ENCODE results near the gene CAMKK1. TPM values are rescaled to one million over a fixed set of nuclear protein-coding genes. Genes with fewer than 3 reads are reported as not detected.

The CAMKK1 gene
- total RNA-seq, 2 experiments from 2014 or later: 6.7 to 6.9 TPM

GRCh38 chr17:3875317-3875716 lies 17.5 kb downstream of the CAMKK1 start:
- ATAC-seq (no peak), DNase-seq (no peak)
- POLR2A ChIA-PET: no interaction called here
- CTCF ChIA-PET: no interaction called here
- peaks cover 5% of the 10 kb centered on the region for H3K4me1 Mint-ChIP-seq (ENCODE audit: low read depth)
- no peak for TF ChIP-seq CTCF (IDR thresholded peaks at IDR 0.05)
- no peaks in the 10 kb centered on the region for H3K9me3 Mint-ChIP-seq
- no peak overlapping the region for H3K27ac Mint-ChIP-seq
- peaks cover 16% of the 10 kb centered on the region for H3K36me3 Mint-ChIP-seq (ENCODE audit: low read depth)
- H3K4me3 Mint-ChIP-seq: no peak overlapping the region
- no peaks in the 10 kb centered on the region for H3K27me3 Mint-ChIP-seq
- intact Hi-C loops (cut with micrococcal nuclease): no loop called here

- Mint-ChIP-seq H3K36me3 (ENCODE audit: low read depth) (peaks cover 16% of the 10 kb centered on the region), H3K27me3 (no peaks in the 10 kb centered on the region), H3K27ac (no peak overlapping the region), H3K9me3 (no peaks in the 10 kb centered on the region), H3K4me1 (ENCODE audit: low read depth) (peaks cover 5% of the 10 kb centered on the region), H3K4me3 (no peak overlapping the region)
- ATAC-seq (no peak), DNase-seq (no peak)
- ChIA-PET POLR2A (interaction anchor here (0.6 kb wide), 1 partner anchor 727 kb away, joined by 3 read pairs; no protein-coding TSS in a partner anchor), CTCF (interaction anchor here (0.8 kb wide), 1 partner anchor 27 kb away, joined by 3 read pairs; no protein-coding TSS in a partner anchor)
- TF ChIP-seq CTCF (IDR thresholded peaks at IDR 0.05): no peak
- intact Hi-C loops (cut with micrococcal nuclease): no loop called here
Measured at GRCh38 chr17:3873862-3874261, 19.0 kb downstream of the CAMKK1 start.

DNA sequence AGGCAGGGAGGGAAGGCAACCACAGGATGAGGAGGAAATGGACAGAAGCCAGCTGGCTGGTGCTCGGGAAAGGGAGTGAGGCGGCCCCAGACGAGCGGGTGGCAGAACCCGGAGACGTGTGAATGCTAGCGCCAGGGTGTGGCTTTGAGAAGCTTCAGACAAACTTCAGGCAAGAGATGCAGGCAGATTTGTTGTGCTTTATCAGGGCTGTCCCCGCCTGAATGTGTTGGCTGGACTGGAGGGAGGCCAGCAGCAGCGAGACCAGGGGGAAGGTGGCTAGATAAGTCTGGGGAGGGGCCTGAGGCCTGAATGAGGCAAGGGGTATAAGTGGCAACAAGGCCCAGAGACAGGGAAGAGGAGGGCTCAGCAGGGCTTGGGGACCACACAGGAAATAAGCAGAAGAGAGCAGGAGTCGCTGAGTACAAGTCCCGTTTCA lies 22.0 kb downstream of the CAMKK1 start:
- Mint-ChIP-seq H3K4me3 (no peak overlapping the region), H3K4me1 (ENCODE audit: low read depth) (peaks cover 5% of the 10 kb centered on the region), H3K27me3 (no peaks in the 10 kb centered on the region), H3K36me3 (ENCODE audit: low read depth) (peaks cover 12% of the 10 kb centered on the region), H3K9me3 (no peaks in the 10 kb centered on the region), H3K27ac (peak overlapping the region; percentile 52)
- ChIA-PET CTCF (no interaction called here), POLR2A (interaction anchor here (0.7 kb wide), 1 partner anchor 135 kb away, joined by 3 read pairs; no protein-coding TSS in a partner anchor)
- no peak for ATAC-seq
- DNase-seq: no peak
- TF ChIP-seq CTCF (IDR thresholded peaks at IDR 0.05): no peak
- intact Hi-C loops (cut with micrococcal nuclease): no loop called here

GRCh38 chr17:3867606-3868005 lies 25.2 kb downstream of the CAMKK1 start:
- H3K36me3 Mint-ChIP-seq (ENCODE audit: low read depth): peaks cover 3% of the 10 kb centered on the region
- CTCF ChIA-PET: interaction anchor here (1.4 kb wide), 1 partner anchor 206 kb away, joined by 3 read pairs; no protein-coding TSS in a partner anchor
- ATAC-seq (no peak), DNase-seq (no peak)
- no peaks in the 10 kb centered on the region for H3K27me3 Mint-ChIP-seq
- POLR2A ChIA-PET: no interaction called here
- H3K4me3 Mint-ChIP-seq: no peak overlapping the region
- no peak for TF ChIP-seq CTCF (IDR thresholded peaks at IDR 0.05)
- no peaks in the 10 kb centered on the region for H3K9me3 Mint-ChIP-seq
- peaks cover 5% of the 10 kb centered on the region for H3K4me1 Mint-ChIP-seq (ENCODE audit: low read depth)
- intact Hi-C loops (cut with micrococcal nuclease): no loop called here
- no peak overlapping the region for H3K27ac Mint-ChIP-seq

GRCh38 chr17:3867106-3867505 lies 25.7 kb downstream of the CAMKK1 start:
- no peak for ATAC-seq
- Mint-ChIP-seq H3K36me3 (ENCODE audit: low read depth) (peaks cover 3% of the 10 kb centered on the region), H3K27ac (no peak overlapping the region), H3K4me1 (ENCODE audit: low read depth) (peaks cover 5% of the 10 kb centered on the region), H3K9me3 (no peaks in the 10 kb centered on the region), H3K4me3 (no peak overlapping the region), H3K27me3 (no peaks in the 10 kb centered on the region)
- POLR2A ChIA-PET: no interaction called here
- no peak for TF ChIP-seq CTCF (IDR thresholded peaks at IDR 0.05)
- intact Hi-C loops (cut with micrococcal nuclease): no loop called here
- CTCF ChIA-PET: interaction anchor here (0.8 to 1.4 kb wide), 2 partner anchors 9 to 206 kb away, joined by 3 read pairs; no protein-coding TSS in a partner anchor
- no peak for DNase-seq

Measured in activated CD8-positive, alpha-beta T cell treated with anti-CD3 and anti-CD28 coated beads for 36 hours (primary cell).